HCT116 (cell line): ENCODE measurements around the gene ST6GAL2. TPM values are rescaled to one million over a fixed set of nuclear protein-coding genes. Genes with fewer than 3 reads are reported as not detected.

Experiments
- ATAC-seq: fragments of 200-7000 bp; cut with Tn5 transposase; 2 replicates; pipeline ENCODE4 v1.9.1; 2020; ENCODE audit warnings: mild to moderate bottlenecking, moderate library complexity
- BruUV-seq: library from RNA; stranded (reverse); fragments of 400-500 nt; replicated peaks from 2 replicates; lab custom pipeline; 2021; lab: Mats Ljungman, UMichigan
- CTCF ChIA-PET: fragments of 300-600 bp; sonication (Branson Sonifier 250); formaldehyde crosslinking; loops from one replicate; lab custom pipeline; 2021; ENCODE audit warnings: antibody characterized with exemption; lab: Charles Lee
- POLR2A ChIA-PET: fragments of 300-600, 350-600 bp; sonication (Branson Sonifier 250); formaldehyde crosslinking; loops from one replicate; lab custom pipeline; 2021; ENCODE audit warnings: antibody characterized with exemption; lab: Charles Lee
- RAD21 ChIA-PET, 2 experiments: fragments of 300-600 bp; sonication (Branson Sonifier 250); formaldehyde crosslinking; loops; one replicate each; lab custom pipeline; 2023; ENCODE audit warnings: low total read pairs in 2 of 2; ENCODE audit not compliant: uncharacterized antibody in 2 of 2, unreplicated experiment in 2 of 2, low non-redundant PET in 1 of 2; lab: Charles Lee
- DNase-seq: peaks from one replicate; pipeline ENCODE4 v3.0.0-alpha.2; 2010; ENCODE audit warnings: low read depth, low spot score
- H2AFZ ChIP-seq: fragments of 200-600 bp; shearing (Covaris generic), sonication (generic); 2 replicates; pipeline ENCODE4 v1.6.1; 2017; ENCODE audit warnings: low read depth, mixed run types, mixed read lengths, antibody characterized with exemption, low read length; ENCODE audit not compliant: poor library complexity, severe bottlenecking
- H3K27ac ChIP-seq: 2 replicates; pipeline ENCODE4 v1.5.1; 2012; ENCODE audit warnings: low read depth, low read length
- H3K27me3 ChIP-seq: fragments of 200-600 bp; sonication (generic); 2 replicates; pipeline ENCODE4 v1.6.1; 2016; ENCODE audit warnings: mixed run types, low read length, mixed read lengths; ENCODE audit not compliant: insufficient read depth
- H3K36me3 ChIP-seq, 2 experiments: fragments of 200-500 bp in 1 of 2; fragments of 200-600 bp in 1 of 2; sonication (Bioruptor generic) in 1 of 2; sonication (generic) in 1 of 2; 2 replicates each; pipeline versions ENCODE4 v1.5.1 to v1.6.1; 2014 to 2016; ENCODE audit warnings: low read length in 2 of 2, inconsistent platforms in 1 of 2, mixed read lengths in 1 of 2, mixed run types in 1 of 2; ENCODE audit not compliant: insufficient read depth in 2 of 2, control insufficient read depth in 1 of 2
- H3K4me1 ChIP-seq, 2 experiments: fragments of 200-600 bp in 1 of 2; sonication (generic) in 1 of 2; 2 replicates each; pipeline versions ENCODE4 v1.5.1 to v1.6.1; 2012 to 2017; ENCODE audit warnings: low read length in 2 of 2, inconsistent platforms in 1 of 2, mild to moderate bottlenecking in 1 of 2, mixed read lengths in 1 of 2, mixed run types in 1 of 2, moderate library complexity in 1 of 2; ENCODE audit not compliant: insufficient read depth in 2 of 2, control insufficient read depth in 1 of 2
- H3K4me2 ChIP-seq: fragments of 200-600 bp; sonication (generic); 2 replicates; pipeline ENCODE4 v1.6.1; 2017; ENCODE audit warnings: mixed run types, low read length, mixed read lengths
- H3K4me3 ChIP-seq, 2 experiments: fragments of 200-600 bp in 1 of 2; sonication (generic) in 1 of 2; replicated peaks in 1 of 2; 2 replicates each; pipeline ENCODE4 v1.5.1; 2011 to 2016; ENCODE audit warnings: low read length in 2 of 2, control low read depth in 1 of 2, low read depth in 1 of 2, mild to moderate bottlenecking in 1 of 2, mixed read lengths in 1 of 2, mixed run types in 1 of 2
- H3K79me2 ChIP-seq: fragments of 200-600 bp; sonication (generic); 2 replicates; pipeline ENCODE4 v1.6.1; 2017; ENCODE audit warnings: mild to moderate bottlenecking, mixed run types, low read length, moderate library complexity, mixed read lengths; ENCODE audit not compliant: insufficient read depth
- H3K9ac ChIP-seq: fragments of 200-600 bp; sonication (generic); 2 replicates; pipeline ENCODE4 v1.6.1; 2016; ENCODE audit warnings: low read length, mixed read lengths
- H3K9me2 ChIP-seq: fragments of 200-600 bp; sonication (generic), shearing (Covaris generic); 2 replicates; pipeline ENCODE4 v1.6.1; 2017; ENCODE audit warnings: mixed run types, mild to moderate bottlenecking, moderate library complexity; ENCODE audit not compliant: insufficient read depth
- H3K9me3 ChIP-seq, 2 experiments: fragments of 200-500 bp in 1 of 2; fragments of 200-600 bp in 1 of 2; sonication (Bioruptor generic) in 1 of 2; sonication (generic) in 1 of 2; 2 replicates each; pipeline ENCODE4 v1.6.1; 2014 to 2017; ENCODE audit warnings: low read length in 2 of 2, mixed read lengths in 2 of 2, inconsistent platforms in 1 of 2, low read depth in 1 of 2, mild to moderate bottlenecking in 1 of 2, mixed run types in 1 of 2, moderate library complexity in 1 of 2; ENCODE audit not compliant: control insufficient read depth in 1 of 2, insufficient read depth in 1 of 2
- H4K20me1 ChIP-seq: fragments of 200-600 bp; sonication (generic), shearing (Covaris generic); 2 replicates; pipeline ENCODE4 v1.6.1; 2017; ENCODE audit warnings: mixed run types, mild to moderate bottlenecking, moderate library complexity; ENCODE audit not compliant: insufficient read depth
- CEBPB ChIP-seq: IDR thresholded peaks from 2 replicates; pipeline ENCODE4 v1.6.1; 2012; ENCODE audit warnings: low read depth
- EGR1 ChIP-seq: IDR thresholded peaks from 2 replicates; pipeline ENCODE4 v1.6.1; 2012; ENCODE audit warnings: low read depth
- ELF1 ChIP-seq: IDR thresholded peaks from 2 replicates; pipeline ENCODE4 v1.6.1; 2012; ENCODE audit warnings: low read depth, borderline replicate concordance
- EZH2phosphoT487 ChIP-seq: fragments of 200-600 bp; IDR thresholded peaks from 2 replicates; pipeline ENCODE4 v1.6.1; 2018; ENCODE audit warnings: antibody characterized with exemption, borderline replicate concordance
- POLR2AphosphoS5 ChIP-seq: IDR thresholded peaks from 2 replicates; pipeline ENCODE4 v1.6.1; 2011; ENCODE audit warnings: mild to moderate bottlenecking, low read depth, low read length, moderate library complexity
- RAD21 ChIP-seq: IDR thresholded peaks from 2 replicates; pipeline ENCODE4 v1.6.1; 2012; ENCODE audit warnings: low read depth, mild to moderate bottlenecking
- SIN3A ChIP-seq: IDR thresholded peaks from 2 replicates; pipeline ENCODE4 v1.6.1; 2012; ENCODE audit warnings: low read depth
- YY1 ChIP-seq: IDR thresholded peaks from 2 replicates; pipeline ENCODE4 v1.6.1; 2011; ENCODE audit warnings: low read length, low read depth, moderate library complexity, mild to moderate bottlenecking; ENCODE audit not compliant: insufficient replicate concordance; ENCODE audit errors: extremely low read depth
- ZFX ChIP-seq: fragments of 450-650 bp; IDR thresholded peaks from 2 replicates; pipeline ENCODE4 v1.6.1; 2017
- intact Hi-C: fragments of 100-400 bp; cut with micrococcal nuclease; formaldehyde crosslinking; loops from 2 replicates; pipeline ENCODE4 v1.10.0; 2022
- total RNA-seq: library from RNA; stranded (reverse); gene quantifications from one replicate; pipeline ENCODE4 v1.2.1, GENCODE V29; 2021; ENCODE audit not compliant: unreplicated experiment
- TF ChIP-seq, protein P1 (sequence below): IDR thresholded peaks from 2 replicates; pipeline ENCODE4 v1.6.1; 2011; ENCODE audit warnings: mild to moderate bottlenecking, low read length, moderate library complexity; ENCODE audit not compliant: insufficient replicate concordance; ENCODE audit errors: extremely low read depth
- TF ChIP-seq, protein P2 (sequence below), 3 experiments: fragments of 200-600 bp in 1 of 3; sonication (generic) in 1 of 3; IDR thresholded peaks in 2 of 3; conservative IDR thresholded peaks in 1 of 3; 2 replicates each; pipeline ENCODE4 v1.5.1; 2012 to 2017; ENCODE audit warnings: low read depth in 2 of 3, low read length in 2 of 3, antibody characterized with exemption in 1 of 3, borderline replicate concordance in 1 of 3, control low read depth in 1 of 3, mild to moderate bottlenecking in 1 of 3, mixed read lengths in 1 of 3, mixed run types in 1 of 3, moderate library complexity in 1 of 3; ENCODE audit not compliant: insufficient read depth in 1 of 3

Gene ST6GAL2
- total RNA-seq, 1 experiment from 2014 or later = not detected

DNA sequence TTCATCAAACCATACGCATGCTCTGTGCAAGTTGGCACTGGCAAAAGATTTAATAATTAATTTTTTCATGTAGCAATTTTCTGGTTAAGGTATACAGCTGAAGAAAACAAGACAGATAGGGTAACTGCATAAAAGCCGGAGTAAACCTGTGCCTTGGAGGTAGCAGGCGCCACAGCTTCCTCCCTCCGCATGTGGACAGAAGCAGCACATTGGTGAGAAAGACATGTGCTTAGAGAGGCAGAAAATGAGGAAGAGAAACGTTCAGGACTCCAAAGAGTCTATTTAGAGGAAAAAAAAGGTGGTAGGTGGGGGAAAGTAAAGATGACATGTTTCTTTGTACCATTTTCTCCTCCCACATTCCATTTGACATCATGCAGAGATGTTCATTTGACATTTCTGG, 9.3 kb downstream of the ST6GAL2 start:
- Histone ChIP-seq H3K9ac (no peak overlapping the region), H3K4me2 (no peak overlapping the region), H2AFZ (no peak overlapping the region), H3K4me1 (no peaks in the 10 kb centered on the region), H3K9me3 (peaks cover 0 to 10% of the 10 kb centered on the region in 2 experiments; a peak in 2 of 4 replicates), H4K20me1 (no peaks in the 10 kb centered on the region), H3K27ac (no peak overlapping the region), H3K4me3 (no peak overlapping the region), H3K27me3 (no peaks in the 10 kb centered on the region), H3K9me2 (no peaks in the 10 kb centered on the region), H3K36me3 (no peaks in the 10 kb centered on the region), H3K79me2 (no peaks in the 10 kb centered on the region)
- BruUV-seq = no TSS peak
- TF ChIP-seq, protein P1, sequence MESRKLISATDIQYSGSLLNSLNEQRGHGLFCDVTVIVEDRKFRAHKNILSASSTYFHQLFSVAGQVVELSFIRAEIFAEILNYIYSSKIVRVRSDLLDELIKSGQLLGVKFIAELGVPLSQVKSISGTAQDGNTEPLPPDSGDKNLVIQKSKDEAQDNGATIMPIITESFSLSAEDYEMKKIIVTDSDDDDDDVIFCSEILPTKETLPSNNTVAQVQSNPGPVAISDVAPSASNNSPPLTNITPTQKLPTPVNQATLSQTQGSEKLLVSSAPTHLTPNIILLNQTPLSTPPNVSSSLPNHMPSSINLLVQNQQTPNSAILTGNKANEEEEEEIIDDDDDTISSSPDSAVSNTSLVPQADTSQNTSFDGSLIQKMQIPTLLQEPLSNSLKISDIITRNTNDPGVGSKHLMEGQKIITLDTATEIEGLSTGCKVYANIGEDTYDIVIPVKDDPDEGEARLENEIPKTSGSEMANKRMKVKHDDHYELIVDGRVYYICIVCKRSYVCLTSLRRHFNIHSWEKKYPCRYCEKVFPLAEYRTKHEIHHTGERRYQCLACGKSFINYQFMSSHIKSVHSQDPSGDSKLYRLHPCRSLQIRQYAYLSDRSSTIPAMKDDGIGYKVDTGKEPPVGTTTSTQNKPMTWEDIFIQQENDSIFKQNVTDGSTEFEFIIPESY = no peak
- POLR2A ChIA-PET = no interaction called here
- RAD21 ChIA-PET = no interaction called here
- ATAC-seq (no peak), DNase-seq (no peak)
- CTCF ChIA-PET = no interaction called here
- intact Hi-C loops = no loop called here

DNA sequence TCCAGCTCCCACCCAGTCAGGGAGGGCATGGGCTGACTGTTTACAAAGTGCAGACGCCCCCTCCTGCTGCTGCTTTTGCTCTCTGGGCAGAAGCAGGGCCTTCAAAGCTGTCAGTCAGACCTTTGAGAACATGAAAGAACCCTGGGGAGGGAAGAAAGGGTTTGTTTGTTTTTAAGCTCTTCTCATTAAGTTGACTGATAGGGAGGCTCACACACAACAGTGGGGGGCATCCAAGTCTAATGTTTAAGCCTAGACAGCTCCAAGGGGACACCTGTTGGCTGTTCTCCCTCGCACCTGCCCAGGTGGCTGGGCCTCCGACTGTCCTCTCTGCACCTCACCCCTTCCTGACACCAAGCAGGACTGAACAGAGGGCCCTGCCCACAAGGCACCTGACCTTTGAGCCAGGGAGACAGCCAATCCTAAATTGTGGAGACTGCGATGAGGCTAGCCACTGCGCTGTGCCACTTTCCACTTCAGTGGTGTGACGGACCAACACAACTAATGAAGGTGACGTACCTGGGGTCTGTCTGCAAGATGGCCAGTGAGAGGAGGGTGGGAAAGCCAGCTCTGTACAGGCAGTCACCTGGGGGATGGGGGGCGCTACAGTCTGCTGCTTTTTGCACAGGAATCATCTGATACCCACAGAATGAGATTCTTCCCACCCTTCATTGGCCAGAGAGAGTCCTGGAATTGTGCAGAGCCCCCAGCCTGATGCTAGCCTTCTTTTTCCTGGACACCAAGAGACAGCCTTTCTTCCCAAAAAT, 16.3 kb downstream of the ST6GAL2 start:
- H3K36me3 ChIP-seq = no peaks in the 10 kb centered on the region
- no peak overlapping the region for H3K9ac ChIP-seq
- no peak overlapping the region for H3K27ac ChIP-seq
- no peaks in the 10 kb centered on the region for H4K20me1 ChIP-seq
- no peaks in the 10 kb centered on the region for H3K27me3 ChIP-seq
- POLR2A ChIA-PET = no interaction called here
- H3K4me3 ChIP-seq = no peak overlapping the region
- CTCF ChIA-PET = no interaction called here
- H3K79me2 ChIP-seq = no peaks in the 10 kb centered on the region
- H3K9me3 ChIP-seq = peaks cover 0 to 8% of the 10 kb centered on the region in 2 experiments; a peak in 2 of 4 replicates
- RAD21 ChIA-PET = no interaction called here
- TF ChIP-seq SIN3A = no peak
- TF ChIP-seq, protein P2, sequence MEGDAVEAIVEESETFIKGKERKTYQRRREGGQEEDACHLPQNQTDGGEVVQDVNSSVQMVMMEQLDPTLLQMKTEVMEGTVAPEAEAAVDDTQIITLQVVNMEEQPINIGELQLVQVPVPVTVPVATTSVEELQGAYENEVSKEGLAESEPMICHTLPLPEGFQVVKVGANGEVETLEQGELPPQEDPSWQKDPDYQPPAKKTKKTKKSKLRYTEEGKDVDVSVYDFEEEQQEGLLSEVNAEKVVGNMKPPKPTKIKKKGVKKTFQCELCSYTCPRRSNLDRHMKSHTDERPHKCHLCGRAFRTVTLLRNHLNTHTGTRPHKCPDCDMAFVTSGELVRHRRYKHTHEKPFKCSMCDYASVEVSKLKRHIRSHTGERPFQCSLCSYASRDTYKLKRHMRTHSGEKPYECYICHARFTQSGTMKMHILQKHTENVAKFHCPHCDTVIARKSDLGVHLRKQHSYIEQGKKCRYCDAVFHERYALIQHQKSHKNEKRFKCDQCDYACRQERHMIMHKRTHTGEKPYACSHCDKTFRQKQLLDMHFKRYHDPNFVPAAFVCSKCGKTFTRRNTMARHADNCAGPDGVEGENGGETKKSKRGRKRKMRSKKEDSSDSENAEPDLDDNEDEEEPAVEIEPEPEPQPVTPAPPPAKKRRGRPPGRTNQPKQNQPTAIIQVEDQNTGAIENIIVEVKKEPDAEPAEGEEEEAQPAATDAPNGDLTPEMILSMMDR (IDR thresholded peaks at IDR 0.05 in 2 of 3, conservative IDR thresholded peaks at IDR 0.05 in 1 of 3; ENCODE audit: borderline replicate concordance in 1 of 3, insufficient read depth in 1 of 3, low read depth in 2 of 3, low read length in 2 of 3) = no peak
- TF ChIP-seq, protein P1 = no peak
- no peak for TF ChIP-seq EZH2phosphoT487
- no peak for TF ChIP-seq EGR1
- TF ChIP-seq ZFX = no peak
- TF ChIP-seq YY1 = no peak
- no peak for TF ChIP-seq RAD21
- TF ChIP-seq POLR2AphosphoS5 = no peak
- no peak for TF ChIP-seq ELF1
- no peak for TF ChIP-seq CEBPB
- intact Hi-C loops = no loop called here
- DNase-seq (no peak), ATAC-seq (no peak)
- no peaks in the 10 kb centered on the region for H3K9me2 ChIP-seq
- no peak overlapping the region for H3K4me2 ChIP-seq
- no peak overlapping the region for H2AFZ ChIP-seq
- H3K4me1 ChIP-seq = no peaks in the 10 kb centered on the region
- no TSS peak for BruUV-seq
